ENCODE measurements around the gene BCR.
"Not testable (repeated sequence)": the region's sequence is repeated elsewhere in the genome, so short reads cannot be mapped to it uniquely, and the experiment has no call there.

BCR gene

GRCh38 chr22:23180301-23180892, at the start of gene BCR:
TSS of gene BCR (plus strand) at chr22:23180509. CDS start at chr22:23180961, 452 bp downstream.
- peak in 1 of 3 experiments; percentile 58 for DNase-seq (ENCODE audit: low read depth in 3 of 3)

GRCh38 chr22:23130697-23131096, 49.6 kb upstream of the BCR start:
- no peak for DNase-seq (ENCODE audit: low read depth in 3 of 3)

- no peak for DNase-seq (ENCODE audit: low read depth in 3 of 3)
These were observed 48.4 kb upstream of the BCR start for GRCh38 chr22:23131931-23132330.

GRCh38 chr22:23132376-23133091, 47.8 kb upstream of the BCR start:
- DNase-seq (ENCODE audit: low read depth in 3 of 3): no peak

GRCh38 chr22:23133922-23134321, 46.4 kb upstream of the BCR start:
- DNase-seq (ENCODE audit: low read depth in 3 of 3): no peak

- DNase-seq (ENCODE audit: low read depth in 3 of 3): not testable (repeated sequence)
These were observed 43.3 kb upstream of the BCR start for GRCh38 chr22:23136991-23137390.

GRCh38 chr22:23137468-23137867, 42.8 kb upstream of the BCR start:
- no peak for DNase-seq (ENCODE audit: low read depth in 3 of 3)

GRCh38 chr22:23137905-23138561, 42.3 kb upstream of the BCR start:
- DNase-seq (ENCODE audit: low read depth in 3 of 3): no peak

- no peak for DNase-seq (ENCODE audit: low read depth in 3 of 3)
These were observed 41.5 kb upstream of the BCR start for GRCh38 chr22:23138584-23139435.

- DNase-seq (ENCODE audit: low read depth in 3 of 3): no peak
These were observed 39.9 kb upstream of the BCR start for GRCh38 chr22:23140385-23140784.

- no peak for DNase-seq (ENCODE audit: low read depth in 3 of 3)
These were observed 37.7 kb upstream of the BCR start for GRCh38 chr22:23142546-23143105.

- DNase-seq (ENCODE audit: low read depth in 3 of 3): no peak
These were observed 37.2 kb upstream of the BCR start for GRCh38 chr22:23143119-23143518.

GRCh38 chr22:23144432-23144831, 35.9 kb upstream of the BCR start:
- no peak for DNase-seq (ENCODE audit: low read depth in 3 of 3)

GRCh38 chr22:23144932-23145877, 35.1 kb upstream of the BCR start, which contains the start of gene RAB36:
TSS of gene RAB36 (plus strand) at chr22:23145477. CDS start at chr22:23146617, 1,140 bp downstream.
- DNase-seq (ENCODE audit: low read depth in 3 of 3): peak; percentile 66 to 82 (median 73)

GRCh38 chr22:23145878-23146470, 34.3 kb upstream of the BCR start:
- DNase-seq (ENCODE audit: low read depth in 3 of 3): no peak

- DNase-seq (ENCODE audit: low read depth in 3 of 3): no peak
These were observed 33.7 kb upstream of the BCR start for GRCh38 chr22:23146478-23147205.

- DNase-seq (ENCODE audit: low read depth in 3 of 3): no peak
These were observed 32.5 kb upstream of the BCR start for GRCh38 chr22:23147617-23148387.

- no peak for DNase-seq (ENCODE audit: low read depth in 3 of 3)
These were observed 30.5 kb upstream of the BCR start for GRCh38 chr22:23149743-23150238.
